SKM-1 (cell line): ENCODE measurements around the gene FAM200A.
"Not testable (repeated sequence)": the region's sequence is repeated elsewhere in the genome, so short reads cannot be mapped to it uniquely, and the experiment has no call there.

Source experiments
- DNase-seq: peaks from one replicate; lab custom pipeline; 2025; ENCODE audit not compliant: unreplicated experiment; lab: John Stamatoyannopoulos, UW

The FAM200A gene

GRCh38 chr7:99559175-99559915 lies 7.4 kb upstream of the FAM200A start:
- no peak for DNase-seq

- peak; percentile 51 for DNase-seq
Observed at GRCh38 chr7:99558306-99559174, 6.6 kb upstream of the FAM200A start, which contains the start of gene ZNF655. TSS of gene ZNF655 (plus strand) at chr7:99558642. CDS start at chr7:99560560, 1,918 bp downstream.

- DNase-seq = no peak
Observed at GRCh38 chr7:99557940-99558305, 6.0 kb upstream of the FAM200A start.

- no peak for DNase-seq
Observed at GRCh38 chr7:99557196-99557607, 5.3 kb upstream of the FAM200A start.

- no peak for DNase-seq
Observed at GRCh38 chr7:99554939-99555338, 3.0 kb upstream of the FAM200A start.

GRCh38 chr7:99553039-99553438 lies 1.1 kb upstream of the FAM200A start:
- DNase-seq = no peak

- no peak for DNase-seq
Observed at GRCh38 chr7:99551334-99551733, 580 bp downstream of the FAM200A start.

- not testable (repeated sequence) for DNase-seq
Observed at GRCh38 chr7:99549545-99549944, 2.4 kb downstream of the FAM200A start.

GRCh38 chr7:99545308-99545707 lies 6.6 kb downstream of the FAM200A start:
- not testable (repeated sequence) for DNase-seq

GRCh38 chr7:99543916-99544315 lies 8.0 kb downstream of the FAM200A start:
- no peak for DNase-seq

GRCh38 chr7:99543081-99543671 lies 8.7 kb downstream of the FAM200A start:
- no peak for DNase-seq

GRCh38 chr7:99541212-99541611 lies 10.7 kb downstream of the FAM200A start:
- no peak for DNase-seq

- DNase-seq = no peak
Observed at GRCh38 chr7:99540542-99540941, 11.4 kb downstream of the FAM200A start.

GRCh38 chr7:99539213-99539811 lies 12.6 kb downstream of the FAM200A start:
- no peak for DNase-seq

GRCh38 chr7:99535667-99536066 lies 16.2 kb downstream of the FAM200A start:
- no peak for DNase-seq

- no peak for DNase-seq
Observed at GRCh38 chr7:99531354-99531765, 20.6 kb downstream of the FAM200A start.

GRCh38 chr7:99525713-99526440 lies 26.0 kb downstream of the FAM200A start:
- no peak for DNase-seq

GRCh38 chr7:99521399-99521798 lies 30.5 kb downstream of the FAM200A start:
- DNase-seq = no peak

- no peak for DNase-seq
Observed at GRCh38 chr7:99514050-99514449, 37.9 kb downstream of the FAM200A start.

- no peak for DNase-seq
Observed at GRCh38 chr7:99505324-99505662, 46.6 kb downstream of the FAM200A start.
